DND-41 (cell line): ENCODE data around the gene ABCD3.

ENCODE experiments used
- CTCF ChIP-seq: IDR thresholded peaks from 2 replicates; pipeline ENCODE4 v1.5.1; 2012; ENCODE audit warnings: borderline replicate concordance, low read length, moderate library complexity, mild to moderate bottlenecking; ENCODE audit not compliant: poor library complexity, severe bottlenecking; ENCODE audit errors: extremely low read depth
- EZH2 ChIP-seq: IDR thresholded peaks from 3 replicates; pipeline ENCODE4 v1.6.1; 2012; ENCODE audit warnings: borderline replicate concordance, low read depth, mild to moderate bottlenecking, moderate library complexity, low read length, inconsistent platforms; ENCODE audit not compliant: severe bottlenecking

GRCh38 chr1:94512816-94513215 lies 94.6 kb downstream of the ABCD3 start:
- TF ChIP-seq CTCF (no peak), EZH2 (no peak)
